GM18505 (cell line): ENCODE measurements around the gene ABCA2.

Experiments
- ATAC-seq: cut with Tn5 transposase; IDR thresholded peaks from one replicate; pipeline ENCODE4 v1.9.1; 2021; ENCODE audit not compliant: unreplicated experiment
- POLR2A ChIP-seq: IDR thresholded peaks from 4 replicates; pipeline ENCODE4 v1.6.1; 2011; ENCODE audit warnings: borderline replicate concordance; ENCODE audit not compliant: insufficient read depth, insufficient read length; ENCODE audit errors: extremely low read depth

The ABCA2 gene

DNA sequence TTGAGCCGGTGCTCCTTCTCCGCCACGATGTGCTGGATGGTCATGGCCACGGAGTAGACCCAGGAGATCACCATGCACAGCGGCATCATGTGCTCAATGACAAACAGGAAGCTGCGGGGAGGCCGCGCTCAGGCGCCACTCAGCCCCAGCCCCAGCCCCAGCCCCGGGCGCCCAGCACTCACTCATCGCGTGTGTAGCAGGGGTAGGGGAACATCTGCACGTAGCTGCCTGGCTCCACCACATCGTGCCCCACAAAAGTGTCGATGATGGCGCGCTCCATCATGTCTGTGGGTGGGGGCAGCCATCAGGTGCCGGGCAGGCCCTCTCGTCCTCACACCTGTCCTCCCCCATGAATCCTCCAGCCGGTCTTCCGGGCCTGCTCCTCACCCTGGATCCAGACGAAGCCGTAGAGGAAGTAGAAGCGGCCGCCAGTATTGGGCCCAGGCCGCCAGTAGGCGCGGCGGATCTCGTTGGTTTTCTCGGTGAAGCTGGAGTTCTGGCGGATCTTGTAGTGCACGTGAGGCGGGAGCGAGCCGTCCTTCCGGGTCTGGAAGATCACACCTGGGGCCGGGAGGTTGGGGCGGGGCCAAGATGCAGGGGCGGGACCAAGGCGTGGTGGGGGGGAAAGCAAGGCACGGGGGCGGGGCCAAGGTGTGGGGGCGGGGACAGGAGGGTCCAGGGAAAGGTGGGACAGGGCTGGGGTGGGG, 10.1 kb downstream of the ABCA2 start:
- no peak for ATAC-seq
- no peak for TF ChIP-seq POLR2A

DNA sequence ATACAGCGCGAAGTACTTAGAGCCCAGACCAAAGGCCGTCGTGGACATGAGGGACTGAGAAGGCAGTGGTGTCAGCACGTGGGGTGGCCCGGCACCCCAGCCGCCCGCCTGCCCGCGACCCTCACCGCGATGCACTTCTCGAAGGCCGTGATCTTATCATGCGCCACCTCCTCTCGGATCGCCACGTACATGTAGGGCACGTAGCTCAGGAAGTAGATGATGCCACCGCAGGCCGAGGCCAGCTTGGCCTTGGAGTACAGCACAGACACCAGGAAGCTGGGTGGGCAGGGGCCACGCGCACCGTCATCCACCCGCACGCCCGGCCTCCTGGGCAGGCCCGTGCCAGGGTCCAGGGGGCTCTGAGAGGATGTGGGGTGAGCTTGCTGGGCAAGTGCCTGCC, 11.0 kb downstream of the ABCA2 start:
- no peak for ATAC-seq
- no peak for TF ChIP-seq POLR2A

DNA sequence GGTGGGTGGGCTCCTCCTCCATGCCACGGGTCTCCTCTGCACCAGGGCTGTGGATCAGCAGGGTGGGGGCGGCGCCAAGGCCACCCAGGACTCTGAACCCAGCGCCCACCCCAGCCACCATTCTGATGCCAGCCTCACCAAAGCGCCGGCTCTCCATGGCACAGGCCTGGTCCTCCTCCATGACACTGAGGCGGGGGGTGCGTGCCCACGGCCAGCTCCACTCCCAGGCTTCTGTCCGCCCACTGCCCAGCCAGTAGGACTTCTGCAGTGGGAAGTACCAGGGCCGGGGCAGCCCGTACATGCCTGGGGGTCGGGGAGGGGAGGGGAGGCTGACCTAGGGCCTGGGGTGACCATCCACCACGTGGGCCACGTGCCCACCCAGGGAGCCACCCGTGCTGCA, 11.6 kb downstream of the ABCA2 start:
- ATAC-seq, result no peak
- TF ChIP-seq POLR2A, result no peak

DNA sequence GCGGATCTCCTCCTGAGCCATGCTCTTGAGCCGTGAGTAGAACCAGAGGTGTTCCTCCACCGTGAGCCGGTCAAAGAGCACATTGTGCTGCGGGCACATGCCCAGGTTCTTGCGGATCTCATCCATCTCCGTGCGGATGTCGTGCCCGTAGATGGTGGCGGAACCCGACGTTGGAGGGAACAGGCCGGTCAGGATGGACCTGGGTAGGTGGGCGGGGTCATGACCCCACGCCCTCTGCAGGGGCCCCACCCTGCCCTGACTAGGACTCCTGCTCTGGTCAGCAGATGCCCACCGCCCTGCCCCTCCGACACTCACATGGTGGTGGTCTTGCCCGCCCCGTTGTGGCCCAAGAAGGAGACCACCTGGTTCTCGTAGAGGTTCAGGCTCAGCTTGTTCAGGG, 12.1 kb downstream of the ABCA2 start:
- TF ChIP-seq POLR2A, result no peak
- no peak for ATAC-seq

DNA sequence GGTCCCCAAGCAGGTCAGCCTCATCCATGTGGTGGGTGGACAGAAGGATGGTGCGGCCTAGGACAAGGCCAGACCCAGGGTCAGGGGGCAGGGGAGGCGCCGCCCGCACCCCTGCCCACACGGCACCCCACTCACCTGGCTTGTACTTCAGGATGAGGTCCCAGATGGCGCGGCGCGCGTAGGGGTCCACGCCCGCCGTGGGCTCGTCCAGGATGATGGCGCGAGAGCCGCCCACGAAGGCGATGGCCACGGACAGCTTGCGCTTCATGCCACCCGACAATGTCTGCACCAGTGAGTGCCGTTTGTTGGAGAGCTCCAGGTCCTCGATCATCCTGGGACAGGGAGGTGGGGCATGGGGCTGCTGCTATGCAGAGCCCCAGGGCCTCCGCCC, 12.5 kb downstream of the ABCA2 start:
- no peak for TF ChIP-seq POLR2A
- ATAC-seq, result no peak

DNA sequence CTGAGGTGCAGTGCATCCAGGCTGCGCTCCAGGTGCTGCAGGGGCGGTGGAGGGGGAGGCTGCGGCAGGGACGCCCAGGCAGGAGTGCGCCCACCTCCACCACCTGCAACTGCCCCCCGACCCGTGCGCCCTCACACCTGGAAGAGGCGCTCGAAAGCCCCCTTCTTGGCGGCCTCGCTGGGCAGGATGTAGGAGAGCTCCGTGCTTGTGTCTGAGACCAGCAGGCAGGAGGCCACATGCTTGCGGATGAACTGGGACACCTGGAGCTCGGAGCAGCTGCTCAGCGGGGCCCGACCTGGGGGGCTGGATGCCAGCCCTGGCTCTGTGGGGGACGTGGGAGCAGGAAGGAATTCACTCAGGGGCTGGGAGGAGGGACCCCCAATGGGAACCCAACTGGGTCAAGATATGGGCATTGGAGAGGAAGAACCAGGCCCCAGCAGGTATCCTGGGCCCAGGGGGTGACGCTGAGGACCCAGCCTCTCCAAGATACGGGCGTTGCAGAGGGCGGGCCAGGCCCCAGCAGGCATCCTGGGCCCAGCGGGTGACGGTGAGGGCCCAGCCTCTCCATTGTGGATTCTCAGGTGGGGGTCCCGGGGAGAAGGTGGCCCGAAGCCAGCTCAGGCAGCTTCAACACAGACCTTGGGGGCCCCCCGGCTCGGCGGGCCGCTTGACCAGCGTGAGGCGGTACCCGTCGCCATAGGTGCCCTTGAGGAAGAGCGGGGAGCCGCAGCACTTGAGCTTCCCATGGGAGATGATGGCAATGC, 13.1 kb downstream of the ABCA2 start:
- ATAC-seq, result no peak
- no peak for TF ChIP-seq POLR2A

DNA sequence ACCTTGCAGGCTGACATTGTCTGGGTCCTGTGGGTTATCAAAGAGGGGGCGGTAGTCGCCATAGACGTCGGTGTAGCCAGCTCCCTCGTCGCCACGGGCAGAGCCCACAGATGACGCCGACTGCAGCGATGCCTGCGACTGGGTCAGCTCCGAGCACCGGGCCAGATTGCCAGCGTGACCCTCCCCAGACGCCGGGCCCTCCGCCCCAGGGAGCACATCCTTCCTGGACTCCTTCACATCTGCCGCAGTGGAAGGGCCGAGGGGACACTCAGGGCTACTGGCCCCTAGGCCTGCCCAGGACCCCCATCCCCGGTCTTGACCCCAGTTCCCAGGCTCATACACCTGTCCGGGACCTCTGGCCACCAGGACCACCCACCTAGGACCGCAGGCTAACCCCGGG, 13.9 kb downstream of the ABCA2 start:
- no peak for ATAC-seq
- no peak for TF ChIP-seq POLR2A

DNA sequence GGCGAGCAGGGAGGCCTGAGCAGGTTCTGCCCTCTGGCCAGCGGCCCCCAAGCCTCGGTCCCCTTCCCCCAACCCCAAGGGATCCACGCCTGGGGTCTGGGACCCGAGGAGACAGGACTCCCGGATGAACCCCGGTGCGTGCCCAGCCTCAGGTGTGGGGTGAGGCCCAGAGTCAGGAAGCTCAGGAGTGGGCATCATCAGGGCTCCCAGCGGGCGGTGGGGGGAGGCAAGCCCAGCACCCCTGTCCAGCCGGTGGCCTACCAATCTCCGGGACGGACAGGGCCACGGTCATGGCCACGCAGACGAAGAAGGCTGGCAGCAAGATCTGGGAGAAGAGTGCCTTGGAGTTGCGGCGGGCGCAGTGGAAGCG, 14.5 kb downstream of the ABCA2 start:
- no peak for TF ChIP-seq POLR2A
- no peak for ATAC-seq

DNA sequence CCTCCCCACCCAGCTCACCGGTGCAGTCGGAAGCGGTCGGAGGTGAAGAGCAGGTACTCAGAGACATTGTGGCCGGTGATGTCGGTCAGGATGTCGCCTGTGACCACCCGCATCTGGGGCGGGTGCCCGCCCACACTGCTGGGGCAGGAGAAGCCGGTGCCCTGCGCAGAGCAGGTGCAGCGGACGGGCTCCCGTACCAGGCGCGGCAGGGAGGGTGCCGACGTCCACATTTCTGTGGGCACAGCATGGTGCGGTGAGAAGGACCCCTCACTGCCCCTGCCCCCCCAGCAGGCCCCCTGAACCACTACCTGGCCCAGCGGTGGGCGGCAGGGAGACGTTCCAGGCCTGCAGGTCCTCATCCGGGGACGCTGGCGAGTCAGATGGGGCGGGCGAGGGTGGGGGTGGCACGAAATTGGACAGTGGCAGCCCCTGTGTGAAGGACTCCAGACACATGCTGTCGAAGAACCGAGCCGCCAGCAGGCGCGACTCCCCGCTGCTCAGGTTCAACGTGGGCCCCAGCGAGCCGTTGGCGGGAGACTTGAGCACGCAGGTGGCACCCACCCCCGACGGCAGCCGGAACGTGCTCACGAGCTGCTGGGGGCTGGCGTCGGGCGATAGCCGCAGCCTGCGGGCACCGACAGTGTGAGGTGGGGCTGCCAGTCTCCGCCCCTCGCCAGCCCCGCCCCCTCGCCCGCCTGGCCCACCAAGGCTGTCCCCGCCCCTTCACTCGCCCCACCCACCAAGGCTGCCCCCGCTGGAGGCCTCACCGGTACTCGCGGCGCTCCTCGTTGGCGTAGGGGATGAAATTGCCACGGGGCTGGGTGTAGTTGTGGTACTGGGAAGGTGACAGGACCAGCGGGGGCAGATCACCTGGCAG, 15.1 kb downstream of the ABCA2 start:
- no peak for TF ChIP-seq POLR2A
- no peak for ATAC-seq

DNA sequence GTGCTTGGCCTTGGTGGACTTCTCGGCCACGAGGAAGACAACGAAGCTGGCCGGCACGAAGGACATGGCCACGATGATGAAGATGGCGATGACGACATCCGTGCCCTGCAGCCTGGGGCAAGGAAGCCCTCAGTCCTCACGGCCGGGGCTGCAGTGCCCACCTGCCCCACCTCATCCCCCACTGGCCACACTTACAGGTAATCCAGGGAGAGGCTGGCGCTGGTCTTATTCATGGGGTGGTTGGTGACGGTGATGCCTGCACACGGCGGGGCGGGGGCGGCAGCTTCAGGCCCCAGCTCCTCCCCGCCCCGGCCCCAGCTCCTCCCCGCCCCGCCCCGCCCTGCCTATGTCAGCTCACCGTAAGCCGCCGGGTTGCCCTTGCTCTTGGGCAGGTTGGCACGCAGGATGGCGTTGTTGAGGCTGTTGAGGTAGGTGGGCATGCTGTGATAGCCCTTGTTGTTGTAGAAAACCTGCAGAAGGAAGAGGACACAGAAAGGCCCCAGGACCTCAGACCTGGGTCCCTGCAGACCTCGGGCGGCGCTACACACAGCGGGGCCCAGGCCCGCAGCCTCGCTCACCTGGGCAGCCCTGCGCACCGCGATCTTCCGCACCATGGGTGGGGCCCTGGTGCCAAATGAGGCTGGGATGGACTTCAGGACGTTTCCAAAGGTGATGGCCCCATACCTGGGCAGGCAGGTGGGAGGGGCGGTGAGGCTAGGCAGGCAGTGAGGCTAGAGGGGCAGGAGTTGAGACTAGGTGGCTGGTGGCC, 15.9 kb downstream of the ABCA2 start:
- no peak for ATAC-seq
- TF ChIP-seq POLR2A, result no peak

DNA sequence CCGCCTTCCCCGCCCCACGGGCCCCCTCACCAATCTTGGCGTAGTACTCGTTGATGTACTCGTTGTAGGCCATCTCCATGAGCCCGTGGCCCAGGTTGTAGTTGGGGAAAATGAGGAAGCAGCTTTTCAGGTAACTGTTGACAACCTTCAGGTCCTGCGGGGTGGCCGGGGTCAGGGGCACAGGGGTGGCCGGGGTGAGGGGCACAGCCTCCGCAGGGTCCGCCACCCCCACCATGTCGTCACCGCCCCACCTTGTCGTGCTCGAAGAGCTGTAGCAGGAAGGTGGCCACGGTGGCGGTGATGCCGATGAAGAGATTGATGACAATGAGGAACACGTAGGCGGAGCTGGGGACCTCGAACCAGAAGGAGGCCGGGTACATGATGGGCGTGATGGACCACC, 16.9 kb downstream of the ABCA2 start:
- TF ChIP-seq POLR2A, result no peak
- no peak for ATAC-seq

DNA sequence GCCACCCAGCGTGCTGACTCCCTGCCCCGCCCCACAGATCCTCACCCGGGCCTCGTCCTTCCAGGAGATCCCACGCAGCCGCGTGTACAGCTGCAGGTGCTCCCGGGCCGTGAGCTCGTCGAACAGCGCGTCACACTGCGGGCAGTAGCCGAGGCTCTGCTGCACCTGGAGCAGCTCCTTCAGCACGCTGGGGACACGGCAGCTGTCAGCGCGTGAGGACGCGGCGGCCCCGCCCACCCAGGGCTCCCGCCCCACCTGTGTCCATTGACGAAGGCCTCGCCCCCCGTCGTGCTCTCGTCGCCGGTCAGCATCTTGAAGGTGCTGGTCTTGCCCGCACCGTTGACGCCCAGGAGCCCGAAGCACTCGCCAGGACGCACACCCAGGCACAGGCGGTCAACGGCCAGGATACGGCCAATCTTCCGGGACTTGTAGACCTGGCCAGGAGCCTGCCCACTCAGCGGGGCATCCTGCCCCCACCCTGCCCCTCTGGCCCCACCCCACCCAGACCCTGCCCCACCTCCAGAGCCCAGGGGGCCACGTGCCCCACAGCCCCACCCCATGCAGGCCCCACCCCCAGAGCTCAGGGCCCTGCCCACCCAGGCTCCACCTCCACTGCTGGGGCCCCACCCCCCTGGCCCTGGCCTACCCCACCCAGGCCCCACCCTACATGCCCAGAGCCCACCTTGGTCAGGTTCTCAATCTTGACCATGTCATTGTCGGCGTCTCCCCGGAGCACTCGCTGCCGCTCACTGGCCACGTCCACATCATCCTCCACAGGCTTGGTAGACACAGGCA, 17.9 kb downstream of the ABCA2 start:
- TF ChIP-seq POLR2A, result no peak
- ATAC-seq, result no peak

DNA sequence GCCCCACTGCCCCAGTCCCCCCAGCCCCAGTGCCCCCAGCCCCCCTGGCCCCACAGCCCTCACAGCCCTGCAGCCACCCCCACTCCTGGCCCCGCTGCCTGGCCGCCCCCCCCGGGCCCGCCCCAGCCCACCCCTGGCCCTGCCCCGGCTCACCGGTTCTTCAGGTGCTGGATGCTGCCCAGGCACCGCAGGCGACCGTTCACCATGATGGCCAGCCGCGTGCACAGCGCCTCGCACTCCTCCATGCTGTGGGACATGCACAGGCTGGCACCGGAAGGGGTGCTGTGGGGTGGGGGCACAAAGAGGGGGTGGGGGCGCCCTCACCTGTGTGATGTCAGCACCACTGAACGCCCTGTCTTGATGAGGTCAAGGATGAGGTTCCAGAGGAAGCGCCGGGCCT, 18.8 kb downstream of the ABCA2 start:
- TF ChIP-seq POLR2A, result no peak
- no peak for ATAC-seq

DNA sequence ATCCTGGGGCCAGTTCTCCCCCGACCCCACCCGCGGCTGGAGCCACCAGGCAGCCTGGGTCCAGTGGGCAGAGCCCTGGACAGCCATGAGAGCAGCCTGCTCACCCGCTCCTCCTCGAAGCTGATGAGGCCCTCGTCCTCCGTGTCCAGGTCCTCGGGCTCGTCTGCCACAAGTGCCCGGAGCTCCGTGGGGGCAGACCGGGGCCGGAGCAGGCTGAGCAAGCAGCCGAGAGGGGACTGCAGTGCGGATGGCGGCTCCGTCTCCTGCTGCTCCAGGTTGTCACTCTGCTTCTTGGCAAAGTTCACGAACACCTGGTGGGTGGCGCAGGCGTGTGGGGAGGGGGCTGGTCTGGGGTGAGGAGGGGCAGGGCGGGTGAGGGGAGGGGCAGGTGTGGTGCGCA, 19.7 kb downstream of the ABCA2 start:
- no peak for ATAC-seq
- no peak for TF ChIP-seq POLR2A
